H1 (cell line): ENCODE results near the gene ENTPD5.

Source experiments
- FOSL1 ChIP-seq: IDR thresholded peaks from 2 replicates; pipeline ENCODE4 v1.6.1; 2011; ENCODE audit warnings: mild to moderate bottlenecking, low read depth, low read length, moderate library complexity; ENCODE audit not compliant: insufficient read depth
- NRF1 ChIP-seq: IDR thresholded peaks from 2 replicates; pipeline ENCODE4 v1.6.1; 2011; ENCODE audit warnings: mild to moderate bottlenecking, low read depth, low read length, improper control_type of control experiment
- RBBP5 ChIP-seq: IDR thresholded peaks from 2 replicates; pipeline ENCODE4 v1.7.1; 2012; ENCODE audit warnings: low read depth, mild to moderate bottlenecking, inconsistent platforms, low read length, moderate library complexity, borderline replicate concordance
- TF ChIP-seq, protein P1 (sequence below), 3 experiments: IDR thresholded peaks; 1 replicate in 2 of 3; 2 replicates in 1 of 3; pipeline versions ENCODE4 v1.5.1 to v1.6.1; 2011; ENCODE audit warnings: low read length in 3 of 3, mild to moderate bottlenecking in 3 of 3, inconsistent platforms in 2 of 3, low read depth in 1 of 3, moderate library complexity in 1 of 3; ENCODE audit not compliant: insufficient read depth in 1 of 3; ENCODE audit errors: control extremely low read depth in 1 of 3

DNA sequence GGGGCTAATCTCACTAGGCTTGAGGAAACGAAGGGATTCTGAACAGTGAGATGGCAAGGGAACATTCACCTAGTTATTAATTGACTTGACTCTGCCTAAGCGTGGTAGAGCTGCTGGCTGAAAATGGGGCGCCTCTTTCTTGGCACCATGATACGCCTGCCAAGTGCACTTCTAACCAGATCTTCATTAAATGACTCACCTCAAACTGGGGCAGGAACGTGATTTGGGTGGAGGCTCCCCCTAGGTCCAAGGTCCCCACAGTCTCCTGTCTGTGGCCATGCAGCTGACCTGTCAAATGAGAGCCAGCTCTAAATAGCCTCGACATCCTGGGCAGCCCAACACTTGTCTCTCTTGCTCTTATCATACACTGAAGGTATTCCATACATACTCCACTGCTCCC lies 43.0 kb downstream of the ENTPD5 start:
- TF ChIP-seq FOSL1 (no peak), NRF1 (no peak), RBBP5 (no peak)
- TF ChIP-seq, protein P1, sequence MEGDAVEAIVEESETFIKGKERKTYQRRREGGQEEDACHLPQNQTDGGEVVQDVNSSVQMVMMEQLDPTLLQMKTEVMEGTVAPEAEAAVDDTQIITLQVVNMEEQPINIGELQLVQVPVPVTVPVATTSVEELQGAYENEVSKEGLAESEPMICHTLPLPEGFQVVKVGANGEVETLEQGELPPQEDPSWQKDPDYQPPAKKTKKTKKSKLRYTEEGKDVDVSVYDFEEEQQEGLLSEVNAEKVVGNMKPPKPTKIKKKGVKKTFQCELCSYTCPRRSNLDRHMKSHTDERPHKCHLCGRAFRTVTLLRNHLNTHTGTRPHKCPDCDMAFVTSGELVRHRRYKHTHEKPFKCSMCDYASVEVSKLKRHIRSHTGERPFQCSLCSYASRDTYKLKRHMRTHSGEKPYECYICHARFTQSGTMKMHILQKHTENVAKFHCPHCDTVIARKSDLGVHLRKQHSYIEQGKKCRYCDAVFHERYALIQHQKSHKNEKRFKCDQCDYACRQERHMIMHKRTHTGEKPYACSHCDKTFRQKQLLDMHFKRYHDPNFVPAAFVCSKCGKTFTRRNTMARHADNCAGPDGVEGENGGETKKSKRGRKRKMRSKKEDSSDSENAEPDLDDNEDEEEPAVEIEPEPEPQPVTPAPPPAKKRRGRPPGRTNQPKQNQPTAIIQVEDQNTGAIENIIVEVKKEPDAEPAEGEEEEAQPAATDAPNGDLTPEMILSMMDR (IDR thresholded peaks at IDR 0.05; ENCODE audit: control extremely low read depth in 1 of 3, insufficient read depth in 1 of 3, low read depth in 1 of 3, low read length in 3 of 3), result no peak
